Muscle layer of duodenum (tissue), 2 donors: ENCODE measurements around the gene CDK11B.
"Not testable (repeated sequence)": the region's sequence is repeated elsewhere in the genome, so short reads cannot be mapped to it uniquely, and the experiment has no call there.

Source experiments
- H3K27ac ChIP-seq: one replicate; pipeline ENCODE4 v1.7.0; 2013; ENCODE audit warnings: mild to moderate bottlenecking, low read length
- H3K27me3 ChIP-seq: one replicate; pipeline ENCODE4 v1.7.0; 2013; ENCODE audit warnings: low read depth, mild to moderate bottlenecking, control low read depth, low read length
- H3K36me3 ChIP-seq, 2 donors: one replicate each; pipeline ENCODE4 v1.7.0; 2013; ENCODE audit warnings: low read length in 2 of 2, control low read depth in 1 of 2, mild to moderate bottlenecking in 1 of 2; ENCODE audit not compliant: insufficient read depth in 2 of 2, control insufficient read depth in 1 of 2
- H3K4me1 ChIP-seq, 2 donors: one replicate each; pipeline ENCODE4 v1.7.0; 2013; ENCODE audit warnings: low read length in 2 of 2, mild to moderate bottlenecking in 2 of 2, control low read depth in 1 of 2, moderate library complexity in 1 of 2; ENCODE audit not compliant: insufficient read depth in 2 of 2, control insufficient read depth in 1 of 2
- H3K4me3 ChIP-seq, 2 donors: one replicate each; pipeline ENCODE4 v1.7.0; 2013; ENCODE audit warnings: low read length in 2 of 2, low read depth in 1 of 2, mild to moderate bottlenecking in 1 of 2
- H3K9me3 ChIP-seq, 2 donors: one replicate each; pipeline ENCODE4 v1.7.0; 2013; ENCODE audit warnings: low read length in 2 of 2, control low read depth in 1 of 2, mild to moderate bottlenecking in 1 of 2; ENCODE audit not compliant: control insufficient read depth in 1 of 2
- donor health status: healthy.

The CDK11B gene

GRCh38 chr1:1696431-1697357 is 37.9 kb upstream of the CDK11B start:
- not testable (repeated sequence) for H3K9me3 ChIP-seq, H3K27me3 ChIP-seq, H3K36me3 ChIP-seq, H3K4me3 ChIP-seq, H3K27ac ChIP-seq, H3K4me1 ChIP-seq

GRCh38 chr1:1692714-1693647 is 34.2 kb upstream of the CDK11B start, which contains the start of gene SLC35E2B:
TSS of gene SLC35E2B (minus strand) at chr1:1692795. CDS start at chr1:1676699, 16,096 bp downstream.
- not testable (repeated sequence) for H3K36me3 ChIP-seq, H3K9me3 ChIP-seq, H3K27ac ChIP-seq, H3K4me1 ChIP-seq, H3K27me3 ChIP-seq
- peak within 1 kb of the TSS in 1 of 2 donors; percentile 55 for H3K4me3 ChIP-seq

GRCh38 chr1:1692324-1692713 is 33.5 kb upstream of the CDK11B start:
- peak overlapping the region in 1 of 2 donors; percentile 55 for H3K4me3 ChIP-seq
- H3K27me3 ChIP-seq, H3K9me3 ChIP-seq, H3K27ac ChIP-seq, H3K36me3 ChIP-seq, H3K4me1 ChIP-seq: not testable (repeated sequence)

GRCh38 chr1:1691443-1691842 is 32.6 kb upstream of the CDK11B start:
- not testable (repeated sequence) for H3K4me1 ChIP-seq, H3K36me3 ChIP-seq, H3K27ac ChIP-seq, H3K9me3 ChIP-seq, H3K27me3 ChIP-seq, H3K4me3 ChIP-seq

- not testable (repeated sequence) for H3K9me3 ChIP-seq, H3K4me3 ChIP-seq, H3K4me1 ChIP-seq, H3K36me3 ChIP-seq, H3K27me3 ChIP-seq, H3K27ac ChIP-seq
Measured at GRCh38 chr1:1689526-1689925, 30.7 kb upstream of the CDK11B start.

- H3K27me3 ChIP-seq = no peaks in the 10 kb centered on the region
- H3K4me1 ChIP-seq = peaks cover 0 to 8% of the 10 kb centered on the region in 2 donors
- no peak overlapping the region for H3K27ac ChIP-seq
- H3K9me3 ChIP-seq = no peaks in the 10 kb centered on the region
- H3K4me3 ChIP-seq = no peak overlapping the region
- H3K36me3 ChIP-seq = no peaks in the 10 kb centered on the region
Measured at GRCh38 chr1:1687846-1688245, 29.0 kb upstream of the CDK11B start.

- H3K36me3 ChIP-seq = no peaks in the 10 kb centered on the region
- H3K9me3 ChIP-seq = no peaks in the 10 kb centered on the region
- H3K4me3 ChIP-seq = no peak overlapping the region
- no peaks in the 10 kb centered on the region for H3K27me3 ChIP-seq
- peaks cover 0 to 10% of the 10 kb centered on the region in 2 donors for H3K4me1 ChIP-seq
- H3K27ac ChIP-seq = no peak overlapping the region
Measured at GRCh38 chr1:1684031-1684681, 25.4 kb upstream of the CDK11B start.

GRCh38 chr1:1683104-1683905 is 24.5 kb upstream of the CDK11B start:
- H3K4me1 ChIP-seq = peaks cover 0 to 15% of the 10 kb centered on the region in 2 donors
- no peak overlapping the region for H3K27ac ChIP-seq
- no peak overlapping the region for H3K4me3 ChIP-seq
- H3K9me3 ChIP-seq = no peaks in the 10 kb centered on the region
- no peaks in the 10 kb centered on the region for H3K27me3 ChIP-seq
- H3K36me3 ChIP-seq = no peaks in the 10 kb centered on the region

GRCh38 chr1:1680912-1681273 is 22.1 kb upstream of the CDK11B start:
- Histone ChIP-seq H3K27me3 (no peaks in the 10 kb centered on the region), H3K9me3 (no peaks in the 10 kb centered on the region), H3K36me3 (no peaks in the 10 kb centered on the region), H3K4me3 (no peak overlapping the region), H3K4me1 (peaks cover 0 to 20% of the 10 kb centered on the region in 2 donors), H3K27ac (no peak overlapping the region)

GRCh38 chr1:1680031-1680911 is 21.5 kb upstream of the CDK11B start:
- Histone ChIP-seq H3K4me3 (no peak overlapping the region), H3K36me3 (no peaks in the 10 kb centered on the region), H3K9me3 (no peaks in the 10 kb centered on the region), H3K27me3 (no peaks in the 10 kb centered on the region), H3K27ac (no peak overlapping the region), H3K4me1 (peaks cover 0 to 20% of the 10 kb centered on the region in 2 donors)
